RPMI8226 (cell line): ENCODE data around the gene PRRC2A.

Source experiments
- DNase-seq: peaks from one replicate; pipeline ENCODE4 v3.0.0-alpha.2; 2015

Gene PRRC2A

DNA sequence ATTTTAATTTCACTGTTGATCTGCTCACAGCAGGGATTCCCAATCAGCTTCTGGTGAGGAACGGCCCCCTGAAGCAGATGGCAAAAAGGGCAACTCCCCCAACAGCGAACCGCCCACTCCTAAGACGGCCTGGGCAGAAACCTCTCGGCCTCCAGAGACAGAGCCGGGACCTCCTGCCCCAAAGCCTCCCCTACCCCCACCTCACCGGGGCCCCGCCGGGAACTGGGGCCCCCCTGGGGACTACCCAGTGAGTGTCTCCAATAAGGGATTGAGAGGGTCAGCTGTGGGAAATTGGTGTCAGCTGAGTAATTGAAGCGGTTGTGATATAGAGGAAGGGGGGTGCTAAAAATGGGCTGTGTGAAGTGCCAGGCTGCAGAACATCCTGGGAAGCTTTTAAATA lies 6.4 kb downstream of the PRRC2A start:
- no peak for DNase-seq

- no peak for DNase-seq
Observed at GRCh38 chr6:31627690-31628287, 7.3 kb downstream of the PRRC2A start.

GRCh38 chr6:31629014-31629413 lies 8.5 kb downstream of the PRRC2A start:
- no peak for DNase-seq

DNA sequence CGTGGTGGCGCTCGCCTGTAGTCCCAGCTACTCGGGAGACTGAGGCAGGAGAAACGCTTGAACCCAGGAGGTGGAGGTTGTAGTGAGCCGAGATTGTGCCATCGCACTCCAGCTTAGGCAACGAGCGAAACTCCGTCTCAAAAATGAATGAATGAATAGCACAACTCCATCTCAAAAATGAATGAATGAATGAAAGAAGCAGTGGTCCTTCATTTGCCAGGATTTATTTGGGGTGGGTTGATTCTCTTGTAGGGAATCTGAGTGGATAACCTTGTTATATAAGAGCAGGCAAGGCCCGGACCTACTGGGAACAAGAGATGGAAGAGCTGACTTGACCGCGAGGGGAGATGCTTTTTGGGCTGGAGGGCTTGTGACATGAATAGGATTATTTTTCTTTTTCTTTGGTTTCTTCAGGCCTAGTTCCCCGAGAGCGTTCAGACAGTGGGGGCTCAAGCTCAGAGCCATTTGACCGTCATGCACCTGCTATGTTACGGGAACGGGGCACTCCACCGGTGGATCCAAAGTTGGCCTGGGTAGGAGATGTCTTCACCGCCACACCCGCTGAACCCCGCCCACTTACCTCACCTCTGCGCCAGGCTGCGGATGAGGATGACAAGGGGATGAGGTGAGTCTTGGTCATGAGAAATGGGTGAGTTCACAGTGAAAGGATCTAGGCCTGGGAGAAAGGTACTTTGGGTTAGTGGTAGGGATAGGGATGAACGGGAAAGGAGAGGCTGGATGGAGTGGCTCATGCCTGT lies 9.8 kb downstream of the PRRC2A start:
- no peak for DNase-seq

DNA sequence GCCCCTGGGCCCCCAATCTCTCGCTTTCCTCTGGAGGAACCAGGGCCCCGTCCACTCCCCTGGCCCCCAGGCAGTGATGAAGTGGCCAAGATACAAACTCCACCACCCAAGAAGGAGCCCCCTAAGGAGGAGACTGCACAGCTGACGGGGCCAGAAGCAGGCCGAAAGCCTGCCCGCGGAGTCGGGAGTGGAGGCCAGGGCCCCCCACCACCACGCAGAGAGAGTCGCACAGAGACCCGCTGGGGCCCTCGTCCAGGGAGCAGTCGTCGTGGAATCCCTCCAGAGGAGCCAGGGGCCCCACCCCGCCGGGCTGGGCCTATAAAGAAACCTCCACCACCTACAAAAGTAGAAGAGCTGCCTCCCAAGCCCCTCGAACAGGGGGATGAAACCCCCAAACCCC lies 10.7 kb downstream of the PRRC2A start:
- DNase-seq, result no peak

- DNase-seq, result no peak
Observed at GRCh38 chr6:31631681-31632278, 11.3 kb downstream of the PRRC2A start.

GRCh38 chr6:31632279-31632946 lies 11.9 kb downstream of the PRRC2A start:
- DNase-seq, result no peak

DNA sequence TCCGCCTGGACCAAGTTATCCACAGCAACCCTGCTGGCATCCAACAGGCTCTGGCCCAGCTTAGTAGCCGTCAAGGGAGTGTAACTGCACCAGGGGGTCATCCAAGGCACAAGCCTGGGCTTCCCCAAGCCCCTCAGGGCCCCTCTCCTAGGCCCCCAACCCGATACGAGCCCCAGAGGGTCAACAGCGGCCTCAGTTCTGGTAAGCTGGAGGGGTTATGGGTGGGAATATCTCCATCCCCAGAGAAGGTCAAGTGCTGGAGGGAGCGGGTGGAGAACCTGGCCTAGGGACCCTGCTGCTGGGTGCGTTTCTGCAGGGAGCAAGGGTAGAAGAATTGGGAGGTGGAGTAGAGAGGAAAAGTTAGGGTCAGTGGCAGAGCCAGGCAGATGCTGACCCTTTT lies 12.9 kb downstream of the PRRC2A start:
- DNase-seq, result no peak

DNA sequence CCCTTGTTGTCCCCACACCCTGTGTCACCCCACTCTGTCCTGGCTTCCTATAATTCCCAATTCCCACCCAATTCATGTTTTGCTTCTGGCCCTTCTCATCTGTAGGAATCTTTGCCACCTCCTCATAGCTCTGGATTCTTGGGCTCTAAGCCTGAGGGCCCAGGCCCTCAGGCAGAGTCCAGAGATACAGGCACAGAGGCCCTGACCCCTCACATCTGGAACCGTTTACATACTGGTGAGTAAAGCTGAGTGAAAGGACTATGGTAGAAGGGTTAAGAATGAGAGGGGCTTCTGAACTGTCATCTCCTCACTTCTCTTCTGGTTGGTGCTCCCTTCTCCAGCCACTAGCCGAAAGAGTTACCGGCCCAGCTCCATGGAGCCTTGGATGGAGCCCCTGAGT lies 13.6 kb downstream of the PRRC2A start:
- DNase-seq, result no peak

GRCh38 chr6:31634969-31635575 lies 14.6 kb downstream of the PRRC2A start:
- DNase-seq, result no peak

DNA sequence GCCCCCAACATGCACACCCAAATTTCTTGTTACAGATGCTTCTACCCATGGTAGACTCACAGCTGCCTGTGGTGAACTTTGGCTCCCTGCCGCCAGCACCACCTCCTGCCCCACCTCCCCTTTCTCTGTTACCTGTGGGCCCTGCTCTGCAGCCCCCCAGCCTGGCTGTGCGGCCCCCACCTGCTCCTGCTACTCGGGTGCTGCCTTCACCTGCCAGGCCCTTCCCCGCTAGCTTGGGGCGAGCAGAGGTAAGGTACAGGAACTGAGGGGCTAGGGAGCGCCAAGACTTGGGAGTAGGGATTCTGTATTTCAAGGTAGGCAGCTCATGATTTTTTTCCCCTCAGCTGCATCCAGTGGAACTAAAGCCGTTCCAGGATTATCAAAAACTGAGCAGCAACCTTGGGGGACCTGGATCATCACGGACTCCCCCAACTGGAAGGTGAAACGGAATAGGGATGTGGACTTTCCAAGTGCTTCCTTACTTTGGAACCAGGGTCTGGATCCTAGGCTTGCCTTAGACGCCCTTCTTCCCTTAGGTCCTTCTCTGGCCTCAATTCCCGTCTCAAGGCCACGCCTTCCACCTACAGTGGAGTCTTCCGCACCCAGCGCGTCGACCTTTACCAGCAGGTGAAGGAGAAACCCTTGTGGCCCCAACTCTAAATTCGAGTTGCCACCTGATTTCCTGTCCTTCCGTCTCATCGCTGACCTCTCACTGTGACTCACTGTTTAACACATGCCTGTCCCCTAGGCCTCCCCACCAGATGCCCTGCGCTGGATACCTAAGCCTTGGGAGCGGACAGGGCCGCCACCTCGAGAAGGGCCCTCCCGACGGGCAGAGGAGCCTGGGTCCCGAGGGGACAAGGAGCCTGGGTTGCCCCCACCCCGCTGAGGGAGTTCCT lies 16.4 kb downstream of the PRRC2A start:
- DNase-seq, result no peak

- no peak for DNase-seq
Observed at GRCh38 chr6:31639043-31639442, 18.5 kb downstream of the PRRC2A start.

DNA sequence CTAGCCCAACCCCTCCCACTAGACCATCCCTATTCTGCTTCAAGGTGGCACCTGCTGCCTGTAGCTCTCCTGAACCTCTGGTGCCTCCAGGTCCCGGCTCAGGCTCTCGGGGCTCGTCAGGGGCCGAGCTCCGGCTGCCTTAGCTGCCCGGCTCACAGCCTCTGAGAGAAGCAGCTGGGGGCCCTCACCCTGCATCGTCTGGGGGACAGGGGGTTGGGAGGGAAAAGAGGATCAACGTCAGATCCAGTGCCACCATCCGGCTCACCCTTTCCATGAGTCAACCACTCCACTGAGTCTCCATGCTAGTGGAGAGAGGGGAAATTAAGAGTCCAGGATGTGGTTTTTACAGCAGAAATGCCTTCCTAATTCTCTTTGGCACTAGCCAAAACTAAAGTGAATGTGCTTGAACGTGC lies 18.9 kb downstream of the PRRC2A start:
- no peak for DNase-seq

GRCh38 chr6:31640612-31641011 lies 20.1 kb downstream of the PRRC2A start:
- no peak for DNase-seq

GRCh38 chr6:31641370-31641769 lies 20.9 kb downstream of the PRRC2A start:
- DNase-seq, result no peak

GRCh38 chr6:31642798-31643570 lies 22.5 kb downstream of the PRRC2A start:
- DNase-seq, result no peak

GRCh38 chr6:31643818-31644454 lies 23.4 kb downstream of the PRRC2A start:
- DNase-seq, result no peak

DNA sequence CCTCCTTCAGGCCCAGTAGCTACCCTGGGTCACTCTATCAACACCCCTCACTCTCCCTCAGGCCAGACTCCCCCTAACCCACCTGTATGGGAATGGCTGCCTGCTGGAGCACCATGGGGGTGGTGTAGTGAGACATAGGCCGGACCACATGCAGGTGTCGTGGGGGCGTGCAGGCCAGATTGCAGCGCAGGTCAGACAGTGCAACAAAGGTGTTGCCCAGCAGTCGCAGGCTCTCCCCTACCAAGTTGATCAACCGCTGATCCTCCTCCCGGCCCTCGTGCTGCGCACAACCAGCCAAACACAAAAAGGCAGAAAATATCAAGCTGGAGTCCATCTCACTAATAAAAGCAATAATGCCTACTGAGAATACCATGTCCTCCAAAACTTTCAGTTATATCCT lies 24.8 kb downstream of the PRRC2A start:
- no peak for DNase-seq

DNA sequence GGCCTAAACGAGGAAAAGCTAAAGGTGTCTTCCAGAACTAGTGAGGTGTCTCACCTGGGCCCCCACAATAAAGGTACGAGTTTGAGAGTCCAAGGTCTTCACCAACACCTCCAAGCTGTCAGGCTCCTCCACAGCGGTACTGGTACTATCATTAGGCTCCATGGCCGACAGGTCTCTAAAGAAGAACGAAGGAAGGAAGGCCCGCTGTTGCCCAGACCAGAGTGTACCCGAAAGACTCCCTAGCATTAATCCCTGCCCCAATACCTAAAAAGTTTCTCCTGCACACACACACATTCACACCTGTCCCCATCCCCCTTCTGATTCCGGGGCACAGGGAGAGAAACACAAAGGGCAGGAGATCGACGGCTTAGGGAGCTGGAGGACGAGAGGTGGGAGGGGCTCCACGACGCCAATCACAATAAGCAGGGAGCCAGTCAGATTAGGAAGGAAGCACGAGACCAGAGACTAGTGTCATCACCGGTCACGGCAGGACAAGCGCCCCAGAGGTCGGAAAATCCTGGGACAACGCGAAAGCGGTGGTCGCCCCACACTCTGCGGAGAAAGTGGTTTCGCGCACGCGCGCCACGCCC lies 31.2 kb downstream of the PRRC2A start:
- peak; percentile 66 for DNase-seq

GRCh38 chr6:31652925-31653724 lies 32.6 kb downstream of the PRRC2A start:
- DNase-seq, result peak; percentile 93
